HG03439 (cell line): ENCODE data around the gene GNG12.
"Not testable (repeated sequence)": the region's sequence is repeated elsewhere in the genome, so short reads cannot be mapped to it uniquely, and the experiment has no call there.

Experiments
- ATAC-seq: cut with Tn5 transposase; IDR thresholded peaks from one replicate; pipeline ENCODE4 v1.9.1; 2021; ENCODE audit warnings: mild to moderate bottlenecking, moderate library complexity; ENCODE audit not compliant: unreplicated experiment

The GNG12 gene

GRCh38 chr1:67665307-67665706 lies 168.0 kb downstream of the GNG12 start:
- not testable (repeated sequence) for ATAC-seq

GRCh38 chr1:67664048-67664447 lies 169.2 kb downstream of the GNG12 start:
- no peak for ATAC-seq

- ATAC-seq = no peak
These were observed 170.4 kb downstream of the GNG12 start for GRCh38 chr1:67662884-67663283.

- no peak for ATAC-seq
These were observed 174.0 kb downstream of the GNG12 start for GRCh38 chr1:67659229-67659628.

- not testable (repeated sequence) for ATAC-seq
These were observed 176.1 kb downstream of the GNG12 start for GRCh38 chr1:67657152-67657551.

- ATAC-seq = no peak
These were observed 177.7 kb downstream of the GNG12 start for GRCh38 chr1:67655581-67655980.

- ATAC-seq = no peak
These were observed 180.0 kb downstream of the GNG12 start for GRCh38 chr1:67653304-67653703.

GRCh38 chr1:67652800-67653199 lies 180.5 kb downstream of the GNG12 start:
- ATAC-seq = peak; percentile 67
